HFF-Myc (cell line): ENCODE data around the gene UBD.

ENCODE experiments used
- DNase-seq: peaks from one replicate; pipeline ENCODE4 v3.0.0-alpha.2; 2011; ENCODE audit warnings: low read depth; ENCODE audit errors: extremely low read depth
- H3K4me3 ChIP-seq: replicated peaks from 2 replicates; pipeline ENCODE4 v1.5.1; 2011; ENCODE audit warnings: low read depth, mild to moderate bottlenecking, control low read depth, low read length
- TF ChIP-seq, protein P1 (sequence below): IDR thresholded peaks from 2 replicates; pipeline ENCODE4 v1.5.1; 2012; ENCODE audit warnings: mild to moderate bottlenecking, low read depth, low read length, control low read depth; ENCODE audit errors: missing control alignments

The UBD gene

DNA sequence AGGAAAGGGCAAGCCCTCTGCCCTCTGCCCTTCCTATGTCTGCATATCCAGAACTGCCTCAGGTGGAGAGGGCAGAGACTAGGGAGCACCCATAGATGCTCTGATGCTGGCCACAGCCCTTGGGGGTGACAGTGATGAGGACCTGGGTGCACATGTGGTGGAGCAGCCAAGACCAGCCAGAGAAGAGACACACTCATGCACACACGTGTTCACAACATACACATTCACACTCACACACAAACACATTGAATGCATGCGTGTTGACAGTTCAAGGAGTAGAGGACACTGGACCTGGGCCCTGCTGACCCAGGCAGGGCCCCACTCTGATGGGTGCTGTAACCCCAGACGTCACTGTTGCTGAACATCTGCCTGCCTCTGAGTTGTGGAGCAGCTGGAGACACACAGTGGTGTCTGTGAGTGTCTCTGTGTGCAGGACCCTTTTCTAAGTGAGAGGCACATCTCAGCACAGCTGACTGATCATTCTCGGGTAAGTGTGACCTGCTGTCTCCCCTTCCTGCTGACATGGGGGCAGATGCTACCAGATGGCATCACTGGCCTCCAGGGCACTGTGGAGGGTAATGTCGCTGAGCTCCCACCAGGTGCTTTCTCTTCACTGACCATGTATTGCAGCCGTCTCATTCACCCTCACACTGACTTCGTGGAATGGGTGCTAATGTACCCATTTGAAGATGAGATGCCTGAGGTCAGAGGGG is 41.6 kb downstream of the UBD start:
- TF ChIP-seq, protein P1, sequence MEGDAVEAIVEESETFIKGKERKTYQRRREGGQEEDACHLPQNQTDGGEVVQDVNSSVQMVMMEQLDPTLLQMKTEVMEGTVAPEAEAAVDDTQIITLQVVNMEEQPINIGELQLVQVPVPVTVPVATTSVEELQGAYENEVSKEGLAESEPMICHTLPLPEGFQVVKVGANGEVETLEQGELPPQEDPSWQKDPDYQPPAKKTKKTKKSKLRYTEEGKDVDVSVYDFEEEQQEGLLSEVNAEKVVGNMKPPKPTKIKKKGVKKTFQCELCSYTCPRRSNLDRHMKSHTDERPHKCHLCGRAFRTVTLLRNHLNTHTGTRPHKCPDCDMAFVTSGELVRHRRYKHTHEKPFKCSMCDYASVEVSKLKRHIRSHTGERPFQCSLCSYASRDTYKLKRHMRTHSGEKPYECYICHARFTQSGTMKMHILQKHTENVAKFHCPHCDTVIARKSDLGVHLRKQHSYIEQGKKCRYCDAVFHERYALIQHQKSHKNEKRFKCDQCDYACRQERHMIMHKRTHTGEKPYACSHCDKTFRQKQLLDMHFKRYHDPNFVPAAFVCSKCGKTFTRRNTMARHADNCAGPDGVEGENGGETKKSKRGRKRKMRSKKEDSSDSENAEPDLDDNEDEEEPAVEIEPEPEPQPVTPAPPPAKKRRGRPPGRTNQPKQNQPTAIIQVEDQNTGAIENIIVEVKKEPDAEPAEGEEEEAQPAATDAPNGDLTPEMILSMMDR: no peak
- no peak for DNase-seq
- no peak overlapping the region for H3K4me3 ChIP-seq

DNA sequence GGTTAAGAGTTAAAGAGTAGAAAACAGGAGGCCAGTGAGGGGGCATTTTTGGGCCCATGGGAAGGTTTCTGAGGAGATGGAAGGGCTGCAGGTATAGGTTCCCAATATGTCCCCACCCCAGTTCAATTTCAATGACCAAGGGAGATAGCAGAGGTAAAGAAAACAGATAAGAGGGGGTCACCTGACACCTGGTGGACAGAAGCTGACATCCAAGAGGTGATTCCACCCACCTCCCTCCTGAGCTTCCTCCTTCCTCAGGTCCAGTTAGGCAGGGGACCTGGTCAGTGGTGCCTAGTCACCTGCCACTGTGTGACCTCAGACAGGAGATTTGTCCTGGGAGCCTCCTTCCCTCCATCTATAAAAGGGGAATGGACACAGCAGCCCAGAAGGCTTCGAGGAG is 42.3 kb downstream of the UBD start:
- no peak for DNase-seq
- H3K4me3 ChIP-seq: no peak overlapping the region
- TF ChIP-seq, protein P1: no peak

DNA sequence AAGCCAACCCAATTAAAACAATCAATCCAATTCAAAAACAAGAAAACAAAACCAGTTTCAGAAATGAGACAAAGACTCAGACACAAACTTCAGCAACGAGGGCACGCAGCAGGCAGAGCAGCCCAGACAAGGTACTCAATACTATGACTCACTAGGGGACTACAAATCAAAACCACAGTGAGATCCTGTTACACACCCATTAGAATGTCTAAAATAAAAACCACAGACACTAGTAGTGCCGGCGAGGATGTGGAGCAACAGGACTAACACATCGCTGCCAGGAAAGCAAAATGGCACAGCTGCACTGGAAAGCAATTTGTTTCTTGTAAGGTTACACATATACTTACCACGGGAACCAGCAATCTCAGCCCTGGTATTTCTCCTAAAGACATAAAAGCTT is 43.4 kb downstream of the UBD start:
- TF ChIP-seq, protein P1: no peak
- H3K4me3 ChIP-seq: no peak overlapping the region
- DNase-seq: peak; percentile 24

DNA sequence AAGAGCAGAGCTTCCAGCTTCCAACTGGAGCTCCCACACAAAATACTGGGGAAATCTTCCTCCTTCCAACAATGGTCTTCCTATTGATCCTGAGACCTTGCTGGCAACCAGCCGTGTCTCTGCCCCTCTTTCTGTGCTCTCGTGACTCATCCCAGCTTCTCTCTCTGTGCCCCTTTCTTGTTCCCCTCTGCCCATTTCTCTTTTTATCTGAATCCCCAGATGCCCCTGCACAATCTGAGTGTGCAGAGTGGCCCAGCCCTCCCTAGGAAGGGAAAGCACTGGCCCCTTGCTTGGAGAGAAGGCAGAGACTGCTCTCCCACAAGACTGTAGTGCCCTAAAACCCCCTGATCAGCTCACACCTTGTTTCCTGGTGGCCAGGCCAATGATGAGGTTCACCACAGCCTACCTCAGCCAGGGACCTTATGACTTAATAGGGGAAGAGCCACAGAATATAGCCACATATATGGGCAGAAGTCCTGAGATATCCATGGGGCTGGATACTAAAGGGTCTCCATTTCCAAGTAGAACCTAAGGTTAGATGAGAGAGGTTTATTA is 48.7 kb downstream of the UBD start:
- no peak overlapping the region for H3K4me3 ChIP-seq
- TF ChIP-seq, protein P1: no peak
- DNase-seq: no peak

DNA sequence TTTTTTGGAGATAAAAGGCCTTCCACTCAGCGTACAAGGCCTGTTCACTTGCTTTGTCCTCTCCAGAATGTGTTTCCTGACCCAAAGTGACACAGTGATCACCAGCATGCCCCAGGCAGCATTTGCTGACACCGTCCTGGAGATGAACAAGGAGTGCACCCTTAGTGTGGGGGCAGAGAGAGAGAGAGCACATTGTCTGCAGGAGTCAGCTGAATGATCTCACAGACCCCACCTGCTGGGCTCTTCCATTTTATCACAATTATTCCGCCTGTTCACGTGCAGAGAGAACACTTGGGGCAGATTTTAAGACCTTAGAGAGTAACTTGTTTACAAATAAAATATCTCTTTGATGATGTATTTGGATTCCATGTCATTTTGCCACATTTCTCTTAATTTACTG is 49.3 kb downstream of the UBD start:
- H3K4me3 ChIP-seq: no peak overlapping the region
- TF ChIP-seq, protein P1: no peak
- no peak for DNase-seq

DNA sequence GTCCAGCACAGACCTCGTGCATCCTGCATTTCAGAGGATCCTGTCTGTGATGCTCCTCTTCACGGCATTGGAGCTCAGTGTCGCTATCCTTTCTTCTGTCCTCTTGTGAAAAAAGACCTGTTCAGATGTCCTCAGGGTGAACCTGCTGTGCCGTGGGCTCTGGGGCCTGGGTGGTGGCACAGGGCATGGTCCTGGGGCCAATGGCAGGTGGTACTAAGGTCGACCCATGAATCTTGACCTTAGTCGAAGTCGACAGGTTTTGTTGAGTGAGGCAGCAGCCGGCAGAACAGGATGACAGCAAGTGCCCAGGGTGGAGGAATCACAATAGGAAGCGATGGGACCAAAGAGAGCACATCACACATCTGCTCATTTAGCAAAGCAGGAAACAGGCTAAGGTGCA is 49.8 kb downstream of the UBD start:
- TF ChIP-seq, protein P1: no peak
- no peak overlapping the region for H3K4me3 ChIP-seq
- DNase-seq: no peak

DNA sequence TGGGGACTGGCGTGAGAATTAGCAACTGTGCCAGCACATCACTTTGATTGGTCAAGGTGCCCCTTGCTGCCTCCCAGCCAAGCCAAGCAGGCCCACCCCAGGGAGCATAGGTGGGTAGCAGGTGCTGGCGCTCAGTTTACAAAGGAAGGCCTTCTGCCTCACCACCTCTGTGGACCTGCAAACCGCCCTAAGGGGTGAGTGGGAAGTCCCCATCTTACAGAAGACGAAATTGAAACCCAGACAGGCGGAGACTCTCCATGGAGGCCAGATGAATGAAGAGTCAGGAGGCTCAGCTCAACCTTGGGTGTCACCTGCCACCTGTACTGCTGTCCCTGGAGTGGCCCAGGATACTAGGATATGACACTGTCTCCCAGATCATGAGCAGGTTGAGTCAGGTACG is 50.3 kb downstream of the UBD start:
- no peak overlapping the region for H3K4me3 ChIP-seq
- no peak for DNase-seq
- TF ChIP-seq, protein P1: no peak
